Measurements from ENCODE around the gene POMGNT1.

GRCh38 chr1:46196609-46197008 is 1.6 kb downstream of the POMGNT1 start:
- no peak for TF ChIP-seq POLR2A (IDR thresholded peaks at IDR 0.05; ENCODE audit: extremely low read depth, insufficient read length)
- no peak for TF ChIP-seq CTCF (IDR thresholded peaks at IDR 0.05; ENCODE audit: low read depth, low read length)
- TF ChIP-seq MYC (IDR thresholded peaks at IDR 0.05; ENCODE audit: low read depth, low read length) = no peak
- TF ChIP-seq, protein P1, sequence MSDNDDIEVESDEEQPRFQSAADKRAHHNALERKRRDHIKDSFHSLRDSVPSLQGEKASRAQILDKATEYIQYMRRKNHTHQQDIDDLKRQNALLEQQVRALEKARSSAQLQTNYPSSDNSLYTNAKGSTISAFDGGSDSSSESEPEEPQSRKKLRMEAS (IDR thresholded peaks at IDR 0.05; ENCODE audit: low read depth, low read length) = no peak
